ENCODE results near the gene PTPRB.

The PTPRB gene

DNA sequence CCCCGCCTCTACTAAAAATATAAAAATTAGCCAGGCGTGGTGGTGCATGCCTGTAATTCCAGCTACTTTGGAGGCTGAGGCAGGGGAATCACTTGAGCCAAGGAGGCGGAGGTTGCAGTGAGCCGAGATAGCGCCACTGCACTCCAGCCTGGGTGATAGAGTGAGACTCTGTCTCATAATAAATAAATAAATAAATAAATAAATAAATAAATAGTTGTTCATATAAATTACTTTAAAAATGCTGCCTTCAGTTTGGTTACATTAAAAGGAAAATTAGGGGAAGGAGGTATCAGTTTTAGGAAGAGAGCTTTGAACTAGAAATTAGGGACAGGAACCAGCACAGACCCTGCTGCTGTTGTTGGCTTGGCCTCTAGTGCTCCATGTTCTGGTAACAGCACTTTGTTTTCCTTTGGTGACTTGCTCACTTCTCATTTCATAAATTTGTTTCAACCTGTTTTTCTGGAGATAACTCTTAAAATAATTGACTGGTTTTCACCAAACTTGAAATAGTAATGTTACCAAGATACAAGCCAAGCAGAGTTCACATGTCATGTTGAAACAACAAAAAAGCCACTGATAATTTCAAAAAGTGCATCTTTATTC lies 22.9 kb upstream of the PTPRB start (continued):
- TF ChIP-seq ZNF394 (tag by site-specific recombination; IDR thresholded peaks at IDR 0.05; ENCODE audit: borderline replicate concordance): peak; percentile 85
- peak; percentile 49; the same call in 1 of the 2 replicates for TF ChIP-seq ZNF266 (tag by site-specific recombination; IDR thresholded peaks at IDR 0.05; ENCODE audit: low read depth)
- TF ChIP-seq, protein P1, sequence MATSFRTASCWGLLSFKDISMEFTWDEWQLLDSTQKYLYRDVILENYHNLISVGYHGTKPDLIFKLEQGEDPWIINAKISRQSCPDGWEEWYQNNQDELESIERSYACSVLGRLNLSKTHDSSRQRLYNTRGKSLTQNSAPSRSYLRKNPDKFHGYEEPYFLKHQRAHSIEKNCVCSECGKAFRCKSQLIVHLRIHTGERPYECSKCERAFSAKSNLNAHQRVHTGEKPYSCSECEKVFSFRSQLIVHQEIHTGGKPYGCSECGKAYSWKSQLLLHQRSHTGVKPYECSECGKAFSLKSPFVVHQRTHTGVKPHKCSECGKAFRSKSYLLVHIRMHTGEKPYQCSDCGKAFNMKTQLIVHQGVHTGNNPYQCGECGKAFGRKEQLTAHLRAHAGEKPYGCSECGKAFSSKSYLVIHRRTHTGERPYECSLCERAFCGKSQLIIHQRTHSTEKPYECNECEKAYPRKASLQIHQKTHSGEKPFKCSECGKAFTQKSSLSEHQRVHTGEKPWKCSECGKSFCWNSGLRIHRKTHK (tag by site-specific recombination; IDR thresholded peaks at IDR 0.05): no peak
- peak; percentile 71 for TF ChIP-seq ZNF555 (tag by site-specific recombination; conservative IDR thresholded peaks at IDR 0.05)

GRCh38 chr12:70659077-70659606 lies 21.9 kb upstream of the PTPRB start:
- ChIA-PET CTCF (interaction anchor here (0.6 to 1.2 kb wide), 3 partner anchors 10 to 59 kb away, joined by 4 to 6 read pairs (median 5); no protein-coding TSS in a partner anchor), POLR2A (no interaction called here)
- Histone ChIP-seq H3K4me1 (ENCODE audit: control insufficient read depth, insufficient read depth, low read length) (peaks cover 11% of the 10 kb centered on the region), H3K9me3 (ENCODE audit: control insufficient read depth, insufficient read depth, low read depth, low read length) (no peaks in the 10 kb centered on the region), H3K36me3 (ENCODE audit: control insufficient read depth in 2 of 2, insufficient read depth in 1 of 2, low read length in 2 of 2) (no peaks in the 10 kb centered on the region), H3K4me3 (ENCODE audit: low read depth, low read length) (no peak overlapping the region), H3K27ac (ENCODE audit: extremely low read depth, low read depth, low read length) (no peak overlapping the region)
- no peak for TF ChIP-seq ZNF202 (tag by site-specific recombination; IDR thresholded peaks at IDR 0.05; ENCODE audit: borderline replicate concordance)

- TF ChIP-seq ZNF37A (tag by site-specific recombination; IDR thresholded peaks at IDR 0.05) (no peak), YY2 (tag by site-specific recombination; IDR thresholded peaks at IDR 0.05) (no peak), ZEB2 (tag by site-specific recombination; IDR thresholded peaks at IDR 0.05) (no peak), RBAK (tag by site-specific recombination; IDR thresholded peaks at IDR 0.05) (no peak), REPIN1 (tag by site-specific recombination; IDR thresholded peaks at IDR 0.05; ENCODE audit: low read depth) (no peak), SP2 (tag by site-specific recombination; IDR thresholded peaks at IDR 0.05) (no peak), ZNF341 (tag by site-specific recombination; IDR thresholded peaks at IDR 0.05; ENCODE audit: low read depth) (no peak), ZNF23 (tag by site-specific recombination; IDR thresholded peaks at IDR 0.05; ENCODE audit: borderline replicate concordance) (no peak), KLF16 (tag by site-specific recombination; IDR thresholded peaks at IDR 0.05) (no peak), ZNF132 (tag by site-specific recombination; IDR thresholded peaks at IDR 0.05; ENCODE audit: borderline replicate concordance) (no peak), ZNF114 (tag by site-specific recombination; IDR thresholded peaks at IDR 0.05) (no peak), ZNF155 (tag by site-specific recombination; IDR thresholded peaks at IDR 0.05) (no peak), FEZF1 (tag by site-specific recombination; IDR thresholded peaks at IDR 0.05) (no peak)
- TF ChIP-seq, protein P2, sequence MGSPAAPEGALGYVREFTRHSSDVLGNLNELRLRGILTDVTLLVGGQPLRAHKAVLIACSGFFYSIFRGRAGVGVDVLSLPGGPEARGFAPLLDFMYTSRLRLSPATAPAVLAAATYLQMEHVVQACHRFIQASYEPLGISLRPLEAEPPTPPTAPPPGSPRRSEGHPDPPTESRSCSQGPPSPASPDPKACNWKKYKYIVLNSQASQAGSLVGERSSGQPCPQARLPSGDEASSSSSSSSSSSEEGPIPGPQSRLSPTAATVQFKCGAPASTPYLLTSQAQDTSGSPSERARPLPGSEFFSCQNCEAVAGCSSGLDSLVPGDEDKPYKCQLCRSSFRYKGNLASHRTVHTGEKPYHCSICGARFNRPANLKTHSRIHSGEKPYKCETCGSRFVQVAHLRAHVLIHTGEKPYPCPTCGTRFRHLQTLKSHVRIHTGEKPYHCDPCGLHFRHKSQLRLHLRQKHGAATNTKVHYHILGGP (tag by site-specific recombination; IDR thresholded peaks at IDR 0.05): no peak
- TF ChIP-seq, protein P3, sequence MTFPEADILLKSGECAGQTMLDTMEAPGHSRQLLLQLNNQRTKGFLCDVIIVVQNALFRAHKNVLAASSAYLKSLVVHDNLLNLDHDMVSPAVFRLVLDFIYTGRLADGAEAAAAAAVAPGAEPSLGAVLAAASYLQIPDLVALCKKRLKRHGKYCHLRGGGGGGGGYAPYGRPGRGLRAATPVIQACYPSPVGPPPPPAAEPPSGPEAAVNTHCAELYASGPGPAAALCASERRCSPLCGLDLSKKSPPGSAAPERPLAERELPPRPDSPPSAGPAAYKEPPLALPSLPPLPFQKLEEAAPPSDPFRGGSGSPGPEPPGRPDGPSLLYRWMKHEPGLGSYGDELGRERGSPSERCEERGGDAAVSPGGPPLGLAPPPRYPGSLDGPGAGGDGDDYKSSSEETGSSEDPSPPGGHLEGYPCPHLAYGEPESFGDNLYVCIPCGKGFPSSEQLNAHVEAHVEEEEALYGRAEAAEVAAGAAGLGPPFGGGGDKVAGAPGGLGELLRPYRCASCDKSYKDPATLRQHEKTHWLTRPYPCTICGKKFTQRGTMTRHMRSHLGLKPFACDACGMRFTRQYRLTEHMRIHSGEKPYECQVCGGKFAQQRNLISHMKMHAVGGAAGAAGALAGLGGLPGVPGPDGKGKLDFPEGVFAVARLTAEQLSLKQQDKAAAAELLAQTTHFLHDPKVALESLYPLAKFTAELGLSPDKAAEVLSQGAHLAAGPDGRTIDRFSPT (tag by site-specific recombination; IDR thresholded peaks at IDR 0.05): no peak
- TF ChIP-seq, protein P4, sequence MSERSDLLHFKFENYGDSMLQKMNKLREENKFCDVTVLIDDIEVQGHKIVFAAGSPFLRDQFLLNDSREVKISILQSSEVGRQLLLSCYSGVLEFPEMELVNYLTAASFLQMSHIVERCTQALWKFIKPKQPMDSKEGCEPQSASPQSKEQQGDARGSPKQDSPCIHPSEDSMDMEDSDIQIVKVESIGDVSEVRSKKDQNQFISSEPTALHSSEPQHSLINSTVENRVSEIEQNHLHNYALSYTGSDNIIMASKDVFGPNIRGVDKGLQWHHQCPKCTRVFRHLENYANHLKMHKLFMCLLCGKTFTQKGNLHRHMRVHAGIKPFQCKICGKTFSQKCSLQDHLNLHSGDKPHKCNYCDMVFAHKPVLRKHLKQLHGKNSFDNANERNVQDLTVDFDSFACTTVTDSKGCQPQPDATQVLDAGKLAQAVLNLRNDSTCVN (tag by site-specific recombination; optimal IDR thresholded peaks at IDR 0.05): no peak
- H3K27ac ChIP-seq (ENCODE audit: extremely low read depth, low read depth, low read length): no peak overlapping the region
- ChIA-PET POLR2A (no interaction called here), CTCF (interaction anchor here (0.6 kb wide), 1 partner anchor 26 kb away, joined by 3 read pairs; no protein-coding TSS in a partner anchor)
- H3K4me1 ChIP-seq (ENCODE audit: control insufficient read depth, insufficient read depth, low read length): peaks cover 6% of the 10 kb centered on the region
- H3K4me3 ChIP-seq (ENCODE audit: low read depth, low read length): no peak overlapping the region
- no peaks in the 10 kb centered on the region for H3K36me3 ChIP-seq (ENCODE audit: control insufficient read depth in 2 of 2, insufficient read depth in 1 of 2, low read length in 2 of 2)
- H3K9me3 ChIP-seq (ENCODE audit: control insufficient read depth, insufficient read depth, low read depth, low read length): no peaks in the 10 kb centered on the region
These were observed 20.5 kb upstream of the PTPRB start for GRCh38 chr12:70657616-70658286.

Data from HEK293 (cell line).